Neural cell (in vitro differentiated cells): ENCODE results near the gene GANAB. TPM values are rescaled to one million over a fixed set of nuclear protein-coding genes. Genes with fewer than 3 reads are reported as not detected.

Source experiments
- H2AFZ ChIP-seq: fragments of 200-600, 300-800 bp; sonication (generic), shearing (Covaris generic); 2 replicates; pipeline ENCODE4 v1.6.0; 2014; ENCODE audit warnings: low read depth, mild to moderate bottlenecking, antibody characterized with exemption, low read length, moderate library complexity
- H3F3A ChIP-seq: fragments of 200-600 bp; shearing (Covaris generic); 2 replicates; pipeline ENCODE4 v1.6.1; 2016; ENCODE audit warnings: mild to moderate bottlenecking, moderate library complexity, mixed read lengths, antibody characterized with exemption, low read length; ENCODE audit not compliant: insufficient read depth, poor library complexity, severe bottlenecking
- H3K27ac ChIP-seq: fragments of 200-600, 300-800 bp; sonication (generic), shearing (Covaris generic); 2 replicates; pipeline ENCODE4 v1.5.1; 2014; ENCODE audit warnings: mild to moderate bottlenecking, low read length, moderate library complexity
- H3K27me3 ChIP-seq: fragments of 300-800, 200-600 bp; sonication (generic), shearing (Covaris generic); 2 replicates; pipeline ENCODE4 v1.6.0; 2014; ENCODE audit warnings: mild to moderate bottlenecking, low read depth, low read length, moderate library complexity; ENCODE audit not compliant: insufficient read depth
- H3K36me3 ChIP-seq: fragments of 300-800, 200-600 bp; sonication (generic), shearing (Covaris generic); 2 replicates; pipeline ENCODE4 v1.5.1; 2014; ENCODE audit warnings: mild to moderate bottlenecking, antibody characterized with exemption, low read length, moderate library complexity; ENCODE audit not compliant: insufficient read depth
- H3K4me2 ChIP-seq: fragments of 300-800, 200-600 bp; sonication (generic), shearing (Covaris generic); 2 replicates; pipeline ENCODE4 v1.6.0; 2014; ENCODE audit warnings: mild to moderate bottlenecking, low read length
- H3K4me3 ChIP-seq: fragments of 300-800, 200-600 bp; sonication (generic), shearing (Covaris generic); 2 replicates; pipeline ENCODE4 v1.5.1; 2014; ENCODE audit warnings: mild to moderate bottlenecking, low read length, moderate library complexity
- H3K79me2 ChIP-seq: fragments of 200-600 bp; shearing (Covaris generic); replicated peaks from 2 replicates; pipeline ENCODE4 v1.6.0; 2014; ENCODE audit warnings: mild to moderate bottlenecking, low read length, moderate library complexity; ENCODE audit not compliant: insufficient read depth
- H3K9ac ChIP-seq: fragments of 300-800, 200-600 bp; sonication (generic), shearing (Covaris generic); 2 replicates; pipeline ENCODE4 v1.6.1; 2016; ENCODE audit warnings: mild to moderate bottlenecking, low read length, mixed read lengths
- H3K9me2 ChIP-seq: fragments of 200-600 bp; shearing (Covaris generic); 2 replicates; pipeline ENCODE4 v1.6.1; 2016; ENCODE audit warnings: mild to moderate bottlenecking, low read length, mixed read lengths; ENCODE audit not compliant: insufficient read depth
- H3K9me3 ChIP-seq: fragments of 200-600, 300-800 bp; sonication (generic), shearing (Covaris generic); 2 replicates; pipeline ENCODE4 v1.6.1; 2016; ENCODE audit warnings: mild to moderate bottlenecking, mixed run types, low read length, moderate library complexity, mixed read lengths
- H4K20me1 ChIP-seq: fragments of 200-600 bp; shearing (Covaris generic); 2 replicates; pipeline ENCODE4 v1.6.1; 2016; ENCODE audit warnings: mild to moderate bottlenecking, mixed run types; ENCODE audit not compliant: insufficient read depth
- CTCF ChIP-seq: fragments of 450-650 bp; IDR thresholded peaks from 2 replicates; pipeline ENCODE4 v1.5.1; 2014; ENCODE audit warnings: antibody characterized with exemption, mild to moderate bottlenecking, moderate library complexity; ENCODE audit not compliant: poor library complexity, severe bottlenecking
- EP300 ChIP-seq: fragments of 450-650 bp; conservative IDR thresholded peaks from 2 replicates; pipeline ENCODE4 v1.6.1; 2014; ENCODE audit warnings: antibody characterized with exemption, mild to moderate bottlenecking, moderate library complexity; ENCODE audit not compliant: poor library complexity, severe bottlenecking
- EZH2 ChIP-seq: fragments of 200-600, 300-800 bp; shearing (Covaris generic), sonication (generic); IDR thresholded peaks from 2 replicates; pipeline ENCODE4 v1.6.1; 2014; ENCODE audit warnings: antibody characterized with exemption, low read length, borderline replicate concordance, mild to moderate bottlenecking; ENCODE audit not compliant: insufficient read depth, poor library complexity, severe bottlenecking
- MXI1 ChIP-seq: fragments of 450-650 bp; conservative IDR thresholded peaks from 2 replicates; pipeline ENCODE4 v1.6.1; 2014; ENCODE audit warnings: antibody characterized with exemption, mild to moderate bottlenecking; ENCODE audit not compliant: poor library complexity, severe bottlenecking
- POLR2AphosphoS5 ChIP-seq: IDR thresholded peaks from 2 replicates; pipeline ENCODE4 v1.6.1; 2012
- RAD21 ChIP-seq: fragments of 450-650 bp; conservative IDR thresholded peaks from 2 replicates; pipeline ENCODE4 v1.6.1; 2014; ENCODE audit warnings: antibody characterized with exemption, mild to moderate bottlenecking, moderate library complexity
- REST ChIP-seq: IDR thresholded peaks from 2 replicates; pipeline ENCODE4 v1.6.1; 2012; ENCODE audit warnings: borderline replicate concordance
- SMC3 ChIP-seq: fragments of 450-650 bp; conservative IDR thresholded peaks from 2 replicates; pipeline ENCODE4 v1.6.1; 2014; ENCODE audit warnings: antibody characterized with exemption, mild to moderate bottlenecking, moderate library complexity; ENCODE audit not compliant: poor library complexity
- TAF1 ChIP-seq: IDR thresholded peaks from 2 replicates; pipeline ENCODE4 v1.6.1; 2012; ENCODE audit warnings: low read depth
- polyA plus RNA-seq: library from polyadenylated mRNA; depleted of rRNA; stranded (reverse); fragments of >200 nt; gene quantifications from 2 replicates; pipeline ENCODE4 v1.2.3, GENCODE V29; 2014

GANAB gene
- polyA plus RNA-seq, 1 donor from 2014 or later: 62.7 TPM

- Histone ChIP-seq H3K4me2 (no peak overlapping the region), H3K4me3 (no peak overlapping the region), H3K36me3 (no peaks in the 10 kb centered on the region), H4K20me1 (no peaks in the 10 kb centered on the region), H2AFZ (no peak overlapping the region), H3K79me2 (peaks cover 8% of the 10 kb centered on the region), H3K27ac (no peak overlapping the region), H3F3A (no peaks in the 10 kb centered on the region), H3K9ac (no peak overlapping the region), H3K9me3 (no peaks in the 10 kb centered on the region), H3K9me2 (no peaks in the 10 kb centered on the region), H3K27me3 (no peaks in the 10 kb centered on the region)
- TF ChIP-seq CTCF (peak; percentile 57), SMC3 (peak; percentile 33), EP300 (no peak), RAD21 (peak; percentile 47)
These were observed 34.4 kb upstream of the GANAB start for GRCh38 chr11:62680825-62681240.

GRCh38 chr11:62678770-62679696 is 32.6 kb upstream of the GANAB start, which contains the start of gene UBXN1:
UBXN1 (minus strand) TSS chr11:62679073; CDS start chr11:62678923, 150 bp downstream.
- Histone ChIP-seq H3K27ac (peak within 1 kb of the TSS; percentile 69), H3K9me3 (no peaks in the 10 kb centered on the region), H3K36me3 (no peaks in the 10 kb centered on the region), H2AFZ (peak within 1 kb of the TSS; percentile 60), H3K27me3 (no peaks in the 10 kb centered on the region), H3K9ac (peak within 1 kb of the TSS; percentile 84), H3K4me3 (peak within 1 kb of the TSS; percentile 79), H3K79me2 (peaks cover 8% of the 10 kb centered on the region), H3F3A (no peaks in the 10 kb centered on the region), H3K9me2 (no peaks in the 10 kb centered on the region), H4K20me1 (no peaks in the 10 kb centered on the region), H3K4me2 (peak within 1 kb of the TSS; percentile 91)
- peak; percentile 38 for TF ChIP-seq EP300
- TF ChIP-seq REST: peak; percentile 74
- TF ChIP-seq EZH2: no peak
- TF ChIP-seq TAF1: peak; percentile 55
- no peak for TF ChIP-seq CTCF
- peak; percentile 83 for TF ChIP-seq MXI1
- peak; percentile 91 for TF ChIP-seq POLR2AphosphoS5
- peak; percentile 25 for TF ChIP-seq RAD21
- TF ChIP-seq SMC3: peak; percentile 41
